CD4-positive, CD25-positive, alpha-beta regulatory T cell (primary cell): ENCODE measurements around the gene KRT15. TPM values are rescaled to one million over a fixed set of nuclear protein-coding genes. Genes with fewer than 3 reads are reported as not detected.

Experiments used
- ATAC-seq, 2 donors: fragments of 150-1000 bp; cut with Tn5 transposase; one replicate each; pipeline ENCODE4 v1.10.0; 2021; ENCODE audit warnings: low read depth in 2 of 2, moderate number of reproducible peaks in 2 of 2, moderate library complexity in 1 of 2
- DNase-seq, 3 donors: peaks; one replicate each; pipeline versions ENCODE4 v3.0.0 to v3.0.0-alpha.2; 2012 to 2022; ENCODE audit warnings: mixed read lengths in 1 of 3
- H3K27ac ChIP-seq: one replicate; pipeline ENCODE4 v1.7.0; 2013; ENCODE audit warnings: mild to moderate bottlenecking, low read length; ENCODE audit not compliant: insufficient read depth, poor library complexity, severe bottlenecking
- H3K27me3 ChIP-seq: one replicate; pipeline ENCODE4 v1.7.0; 2013; ENCODE audit warnings: low read length; ENCODE audit not compliant: control insufficient read depth, insufficient read depth
- H3K36me3 ChIP-seq: one replicate; pipeline ENCODE4 v1.7.0; 2013; ENCODE audit warnings: mild to moderate bottlenecking, low read length, moderate library complexity; ENCODE audit not compliant: control insufficient read depth, insufficient read depth
- H3K4me1 ChIP-seq: 2 replicates; pipeline ENCODE4 v1.7.0; 2013; ENCODE audit warnings: mild to moderate bottlenecking, low read length; ENCODE audit not compliant: insufficient read depth, control insufficient read depth, poor library complexity, severe bottlenecking
- H3K4me3 ChIP-seq: one replicate; pipeline ENCODE4 v1.7.0; 2013; ENCODE audit warnings: low read depth, mild to moderate bottlenecking, low read length, moderate library complexity
- H3K9me3 ChIP-seq, 2 experiments: 1 replicate in 1 of 2; 2 replicates in 1 of 2; pipeline ENCODE4 v1.7.0; 2013; ENCODE audit warnings: low read length in 2 of 2, mild to moderate bottlenecking in 1 of 2, moderate library complexity in 1 of 2; ENCODE audit not compliant: control insufficient read depth in 2 of 2
- H3K27ac Mint-ChIP-seq, 3 donors: one replicate each; pipeline ENCODE4 v1.8.0; 2020 to 2022; ENCODE audit warnings: mild to moderate bottlenecking in 3 of 3, mixed read lengths in 3 of 3, moderate library complexity in 2 of 3
- H3K27me3 Mint-ChIP-seq: one replicate; pipeline ENCODE4 v1.8.0; 2022; ENCODE audit warnings: mild to moderate bottlenecking, mixed read lengths
- H3K36me3 Mint-ChIP-seq: one replicate; pipeline ENCODE4 v1.8.0; 2020; ENCODE audit warnings: mixed read lengths
- H3K4me1 Mint-ChIP-seq, 4 donors: one replicate each; pipeline ENCODE4 v1.8.0; 2020 to 2022; ENCODE audit warnings: mixed read lengths in 4 of 4, mild to moderate bottlenecking in 1 of 4
- H3K4me3 Mint-ChIP-seq, 4 donors: one replicate each; pipeline ENCODE4 v1.8.0; 2020 to 2022; ENCODE audit warnings: mild to moderate bottlenecking in 4 of 4, mixed read lengths in 4 of 4, moderate library complexity in 3 of 4
- H3K9me3 Mint-ChIP-seq, 7 donors: one replicate each; pipeline ENCODE4 v1.8.0; 2020 to 2022; ENCODE audit warnings: mixed read lengths in 7 of 7, mild to moderate bottlenecking in 3 of 7, moderate library complexity in 2 of 7
- polyA plus RNA-seq, 4 donors: library from polyadenylated mRNA; unstranded; fragments of 300-500 nt; fragmentation: Illumina TruSeq; gene quantifications; one replicate each; pipeline ENCODE4 v1.2.3, GENCODE V29; 2021
- total RNA-seq: library from RNA; stranded (reverse); gene quantifications from one replicate; pipeline ENCODE4 v1.2.3, GENCODE V29; 2022

Gene KRT15
- total and polyA plus RNA-seq, 5 donors from 2014 or later, result not detected

GRCh38 chr17:41478237-41478636 lies 40.5 kb downstream of the KRT15 start:
- ATAC-seq, result no peak
- no peak overlapping the region for H3K27ac Mint-ChIP-seq
- no peaks in the 10 kb centered on the region for H3K36me3 ChIP-seq
- H3K36me3 Mint-ChIP-seq, result no peaks in the 10 kb centered on the region
- peaks cover 0 to 1% (median 0%) of the 10 kb centered on the region in 7 donors for H3K9me3 Mint-ChIP-seq
- no peak for DNase-seq
- no peak overlapping the region for H3K27ac ChIP-seq
- no peaks in the 10 kb centered on the region for H3K4me1 ChIP-seq
- no peak overlapping the region for H3K4me3 ChIP-seq
- no peaks in the 10 kb centered on the region for H3K27me3 ChIP-seq
- H3K27me3 Mint-ChIP-seq, result no peaks in the 10 kb centered on the region
- no peak overlapping the region for H3K4me3 Mint-ChIP-seq
- no peaks in the 10 kb centered on the region for H3K4me1 Mint-ChIP-seq
- H3K9me3 ChIP-seq, result no peaks in the 10 kb centered on the region

- Mint-ChIP-seq H3K4me3 (no peak overlapping the region), H3K27ac (no peak overlapping the region)
- H3K4me3 ChIP-seq, result no peak overlapping the region
Measured at GRCh38 chr17:41476866-41477815, 41.5 kb downstream of the KRT15 start.

GRCh38 chr17:41475421-41475820 lies 43.3 kb downstream of the KRT15 start:
- no peaks in the 10 kb centered on the region for H3K4me1 ChIP-seq
- H3K36me3 Mint-ChIP-seq, result no peaks in the 10 kb centered on the region
- H3K27me3 Mint-ChIP-seq, result no peaks in the 10 kb centered on the region
- peaks cover 0 to 8% (median 2%) of the 10 kb centered on the region in 7 donors for H3K9me3 Mint-ChIP-seq
- ATAC-seq, result no peak
- no peaks in the 10 kb centered on the region for H3K4me1 Mint-ChIP-seq
- H3K27ac ChIP-seq, result no peak overlapping the region
- no peaks in the 10 kb centered on the region for H3K27me3 ChIP-seq
- no peaks in the 10 kb centered on the region for H3K36me3 ChIP-seq
- H3K27ac Mint-ChIP-seq, result no peak overlapping the region
- H3K4me3 ChIP-seq, result no peak overlapping the region
- no peak overlapping the region for H3K4me3 Mint-ChIP-seq
- DNase-seq, result no peak
- peaks cover 0 to 3% of the 10 kb centered on the region in 2 experiments for H3K9me3 ChIP-seq

More at GRCh38 chr17:41476866-41477815, 41.5 kb downstream of the KRT15 start:
- H3K4me1 ChIP-seq, result no peaks in the 10 kb centered on the region
- DNase-seq (no peak), ATAC-seq (no peak)
- H3K27me3 Mint-ChIP-seq, result no peaks in the 10 kb centered on the region
- H3K9me3 Mint-ChIP-seq, result peaks cover 0 to 2% (median 0%) of the 10 kb centered on the region in 7 donors
- H3K4me1 Mint-ChIP-seq, result no peaks in the 10 kb centered on the region
- H3K36me3 ChIP-seq, result no peaks in the 10 kb centered on the region
- no peaks in the 10 kb centered on the region for H3K9me3 ChIP-seq
- no peaks in the 10 kb centered on the region for H3K36me3 Mint-ChIP-seq
- no peaks in the 10 kb centered on the region for H3K27me3 ChIP-seq
- H3K27ac ChIP-seq, result no peak overlapping the region

GRCh38 chr17:41474863-41475262 lies 43.8 kb downstream of the KRT15 start:
- H3K27ac Mint-ChIP-seq, result no peak overlapping the region
- Histone ChIP-seq H3K36me3 (no peaks in the 10 kb centered on the region), H3K4me1 (no peaks in the 10 kb centered on the region), H3K27ac (no peak overlapping the region), H3K9me3 (peaks cover 0 to 3% of the 10 kb centered on the region in 2 experiments), H3K27me3 (no peaks in the 10 kb centered on the region), H3K4me3 (no peak overlapping the region)
- H3K9me3 Mint-ChIP-seq, result peaks cover 0 to 8% (median 2%) of the 10 kb centered on the region in 7 donors
- no peak overlapping the region for H3K4me3 Mint-ChIP-seq
- no peaks in the 10 kb centered on the region for H3K36me3 Mint-ChIP-seq
- DNase-seq (no peak), ATAC-seq (no peak)
- H3K4me1 Mint-ChIP-seq, result no peaks in the 10 kb centered on the region
- H3K27me3 Mint-ChIP-seq, result no peaks in the 10 kb centered on the region

- Histone ChIP-seq H3K4me3 (no peak overlapping the region), H3K36me3 (no peaks in the 10 kb centered on the region), H3K4me1 (no peaks in the 10 kb centered on the region), H3K9me3 (peaks cover 0 to 3% of the 10 kb centered on the region in 2 experiments), H3K27ac (no peak overlapping the region), H3K27me3 (peaks cover 2% of the 10 kb centered on the region)
- no peak overlapping the region for H3K4me3 Mint-ChIP-seq
- ATAC-seq (no peak), DNase-seq (no peak)
- H3K27ac Mint-ChIP-seq, result no peak overlapping the region
- no peaks in the 10 kb centered on the region for H3K36me3 Mint-ChIP-seq
- no peaks in the 10 kb centered on the region for H3K4me1 Mint-ChIP-seq
- peaks cover 0 to 9% (median 2%) of the 10 kb centered on the region in 7 donors for H3K9me3 Mint-ChIP-seq
- H3K27me3 Mint-ChIP-seq, result peaks cover 11% of the 10 kb centered on the region
Measured at GRCh38 chr17:41468346-41468745, 50.3 kb downstream of the KRT15 start.

- H3K9me3 ChIP-seq, result peaks cover 0 to 3% of the 10 kb centered on the region in 2 experiments
- Mint-ChIP-seq H3K27me3 (peaks cover 11% of the 10 kb centered on the region), H3K9me3 (peaks cover 0 to 9% (median 0%) of the 10 kb centered on the region in 7 donors), H3K4me1 (no peaks in the 10 kb centered on the region), H3K36me3 (no peaks in the 10 kb centered on the region), H3K4me3 (no peak overlapping the region), H3K27ac (no peak overlapping the region)
- ATAC-seq, result no peak
- no peak for DNase-seq
- H3K4me3 ChIP-seq, result no peak overlapping the region
- no peak overlapping the region for H3K27ac ChIP-seq
- no peaks in the 10 kb centered on the region for H3K36me3 ChIP-seq
- H3K4me1 ChIP-seq, result no peaks in the 10 kb centered on the region
- peaks cover 2% of the 10 kb centered on the region for H3K27me3 ChIP-seq
Measured at GRCh38 chr17:41467561-41467960, 51.1 kb downstream of the KRT15 start.

- no peak within 1 kb of the TSS for H3K27ac ChIP-seq
- peaks cover 11% of the 10 kb centered on the region for H3K27me3 Mint-ChIP-seq
- no peak for DNase-seq
Measured at GRCh38 chr17:41466988-41467387, 51.7 kb downstream of the KRT15 start, which contains the start of gene KRT32. KRT32 (minus strand) TSS chr17:41467386; CDS start chr17:41467325, 61 bp downstream.

More at GRCh38 chr17:41466988-41467387, 51.7 kb downstream of the KRT15 start, which contains the start of gene KRT32:
- Histone ChIP-seq H3K4me3 (no peak within 1 kb of the TSS), H3K4me1 (no peaks in the 10 kb centered on the region), H3K36me3 (no peaks in the 10 kb centered on the region), H3K27me3 (peaks cover 2% of the 10 kb centered on the region), H3K9me3 (peaks cover 0 to 3% of the 10 kb centered on the region in 2 experiments)
- Mint-ChIP-seq H3K4me1 (no peaks in the 10 kb centered on the region), H3K9me3 (peaks cover 0 to 9% (median 0%) of the 10 kb centered on the region in 7 donors), H3K27ac (no peak within 1 kb of the TSS), H3K36me3 (no peaks in the 10 kb centered on the region), H3K4me3 (no peak within 1 kb of the TSS)
- no peak for ATAC-seq
